GM21786 (cell line): Measurements from ENCODE around the gene DHX16.

Source experiments
- ATAC-seq: cut with Tn5 transposase; IDR thresholded peaks from one replicate; pipeline ENCODE4 v1.9.1; 2021; ENCODE audit not compliant: unreplicated experiment

DHX16 gene

DNA sequence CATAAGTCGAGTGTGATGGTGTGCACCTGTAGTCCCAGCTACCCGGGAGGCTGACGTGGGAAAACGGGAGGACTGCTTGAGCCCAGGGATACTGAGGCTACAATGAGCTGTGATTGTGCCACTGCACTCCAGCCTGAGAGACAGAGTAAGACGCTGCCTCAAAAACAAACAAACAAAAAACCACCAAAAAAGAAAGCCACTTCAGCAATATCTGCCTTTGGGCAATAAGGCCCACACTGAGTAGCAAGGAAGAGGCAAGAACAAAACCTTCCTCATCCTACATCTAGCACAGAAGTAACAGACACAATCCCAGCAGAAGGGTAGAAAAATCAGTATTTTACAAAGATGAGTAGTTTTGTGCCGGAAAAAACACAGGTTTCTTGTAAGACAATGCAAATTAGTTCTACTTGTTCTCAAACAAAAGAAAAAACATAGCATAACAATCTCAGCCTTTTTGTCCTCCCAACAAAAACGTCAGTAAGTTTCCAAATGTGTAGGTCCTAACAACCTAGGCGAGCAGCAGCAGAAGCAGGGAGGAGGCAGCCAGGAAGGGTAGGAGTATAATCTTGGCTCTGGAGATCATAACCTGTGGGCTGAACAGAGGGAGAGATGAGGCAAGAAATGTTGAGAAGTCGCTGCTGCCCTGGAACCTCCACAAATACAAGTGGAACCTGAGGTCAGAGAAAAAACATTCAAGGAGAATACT is 61.5 kb downstream of the DHX16 start:
- no peak for ATAC-seq

DNA sequence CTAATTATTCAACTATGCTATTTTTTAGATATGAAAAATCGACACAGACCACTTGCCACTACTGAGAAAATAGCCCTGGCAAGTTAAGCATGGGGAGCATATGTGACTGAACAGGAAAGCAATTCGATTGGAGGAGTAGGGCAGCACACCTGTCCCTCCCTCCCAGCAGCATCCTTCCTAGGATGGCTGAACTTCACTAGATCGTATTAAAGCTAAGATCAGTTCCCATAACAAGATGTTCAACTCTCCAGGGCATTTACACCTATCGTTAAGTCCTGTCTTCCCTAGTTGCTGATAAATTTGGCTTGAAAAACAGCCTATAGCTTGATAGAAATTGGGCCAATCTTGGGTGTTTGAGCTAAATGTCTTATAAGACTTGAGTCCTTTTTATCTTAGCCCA is 62.7 kb downstream of the DHX16 start:
- ATAC-seq: no peak

DNA sequence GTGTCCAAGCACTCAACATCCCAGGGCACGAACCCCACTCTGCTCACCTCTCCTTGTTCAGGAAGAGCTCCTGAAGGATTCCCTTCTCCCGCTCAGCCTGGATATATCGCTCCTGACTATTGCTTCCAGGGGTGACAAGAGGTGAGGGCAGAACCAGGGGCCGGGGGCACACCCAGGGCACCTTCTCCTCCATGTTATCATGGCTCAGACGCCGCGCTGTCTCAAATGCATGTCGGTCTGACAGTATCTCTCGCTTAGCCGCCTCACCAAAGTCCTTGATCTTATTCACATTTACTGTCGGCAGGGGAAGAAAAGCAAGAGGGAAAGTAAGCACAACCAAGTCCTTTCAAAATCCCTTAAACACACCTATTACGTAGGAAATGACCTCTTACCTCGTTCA is 68.8 kb downstream of the DHX16 start:
- no peak for ATAC-seq
